GM19324 (cell line): Measurements from ENCODE around the gene MYO15B.

Experiments
- ATAC-seq: cut with Tn5 transposase; IDR thresholded peaks from one replicate; pipeline ENCODE4 v1.9.1; 2021; ENCODE audit warnings: mild to moderate bottlenecking, moderate library complexity; ENCODE audit not compliant: unreplicated experiment, low FRiP score

Gene MYO15B

GRCh38 chr17:75557852-75558665 is 29.5 kb upstream of the MYO15B start:
- ATAC-seq, result no peak

GRCh38 chr17:75558666-75559530 is 28.7 kb upstream of the MYO15B start:
- ATAC-seq, result no peak

GRCh38 chr17:75559958-75560533 is 27.6 kb upstream of the MYO15B start:
- no peak for ATAC-seq

GRCh38 chr17:75561927-75562603 is 25.5 kb upstream of the MYO15B start:
- ATAC-seq, result no peak

GRCh38 chr17:75563063-75563758 is 24.4 kb upstream of the MYO15B start:
- ATAC-seq, result no peak

- no peak for ATAC-seq
Observed at GRCh38 chr17:75564195-75564594, 23.4 kb upstream of the MYO15B start.

GRCh38 chr17:75565066-75565465 is 22.5 kb upstream of the MYO15B start:
- ATAC-seq, result no peak

GRCh38 chr17:75565618-75566017 is 22.0 kb upstream of the MYO15B start:
- no peak for ATAC-seq

- no peak for ATAC-seq
Observed at GRCh38 chr17:75566416-75566815, 21.2 kb upstream of the MYO15B start.

- no peak for ATAC-seq
Observed at GRCh38 chr17:75566834-75567233, 20.8 kb upstream of the MYO15B start.

- ATAC-seq, result no peak
Observed at GRCh38 chr17:75568412-75569255, 19.0 kb upstream of the MYO15B start.

GRCh38 chr17:75570034-75570676 is 17.4 kb upstream of the MYO15B start:
- no peak for ATAC-seq

- ATAC-seq, result no peak
Observed at GRCh38 chr17:75570772-75571171, 16.8 kb upstream of the MYO15B start.

- ATAC-seq, result no peak
Observed at GRCh38 chr17:75571197-75571884, 16.3 kb upstream of the MYO15B start.

GRCh38 chr17:75571885-75572215 is 15.8 kb upstream of the MYO15B start:
- no peak for ATAC-seq

- no peak for ATAC-seq
Observed at GRCh38 chr17:75572713-75573539, 14.7 kb upstream of the MYO15B start.

- ATAC-seq, result no peak
Observed at GRCh38 chr17:75573540-75573957, 14.1 kb upstream of the MYO15B start.
